ENCODE data around the gene KCNMB1.

DNA sequence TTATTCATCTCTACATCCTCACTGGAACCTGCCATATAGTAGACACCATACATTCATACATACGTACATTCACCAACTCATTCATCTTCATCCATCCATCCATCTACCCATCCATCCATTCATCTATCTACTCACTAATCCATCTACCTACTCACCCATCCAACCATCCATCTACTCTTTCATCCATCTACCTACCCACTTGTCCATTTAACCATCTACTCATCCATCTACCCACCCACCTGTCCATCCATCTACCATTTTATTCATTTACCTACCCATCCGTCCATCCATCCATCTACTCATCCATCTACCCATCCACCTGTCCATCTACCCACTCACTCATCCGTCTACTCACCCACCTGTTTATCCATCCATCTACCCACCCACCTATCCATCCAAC, 59.6 kb downstream of the KCNMB1 start:
- TF ChIP-seq CTCF (IDR thresholded peaks at IDR 0.05; ENCODE audit: low read length): no peak
- TF ChIP-seq EZH2 (optimal IDR thresholded peaks at IDR 0.05; ENCODE audit: low read depth, low read length): no peak

All from MM.1S (cell line).